Measurements from ENCODE around the gene FADS1. TPM values are rescaled to one million over a fixed set of nuclear protein-coding genes. Genes with fewer than 3 reads are reported as not detected.

FADS1 gene
- total and polyA plus RNA-seq, 2 of the 13 experiments (the other 11 are each of a cell fraction or from before 2014, with no cell fraction given) = 91.8 to 108 TPM

DNA sequence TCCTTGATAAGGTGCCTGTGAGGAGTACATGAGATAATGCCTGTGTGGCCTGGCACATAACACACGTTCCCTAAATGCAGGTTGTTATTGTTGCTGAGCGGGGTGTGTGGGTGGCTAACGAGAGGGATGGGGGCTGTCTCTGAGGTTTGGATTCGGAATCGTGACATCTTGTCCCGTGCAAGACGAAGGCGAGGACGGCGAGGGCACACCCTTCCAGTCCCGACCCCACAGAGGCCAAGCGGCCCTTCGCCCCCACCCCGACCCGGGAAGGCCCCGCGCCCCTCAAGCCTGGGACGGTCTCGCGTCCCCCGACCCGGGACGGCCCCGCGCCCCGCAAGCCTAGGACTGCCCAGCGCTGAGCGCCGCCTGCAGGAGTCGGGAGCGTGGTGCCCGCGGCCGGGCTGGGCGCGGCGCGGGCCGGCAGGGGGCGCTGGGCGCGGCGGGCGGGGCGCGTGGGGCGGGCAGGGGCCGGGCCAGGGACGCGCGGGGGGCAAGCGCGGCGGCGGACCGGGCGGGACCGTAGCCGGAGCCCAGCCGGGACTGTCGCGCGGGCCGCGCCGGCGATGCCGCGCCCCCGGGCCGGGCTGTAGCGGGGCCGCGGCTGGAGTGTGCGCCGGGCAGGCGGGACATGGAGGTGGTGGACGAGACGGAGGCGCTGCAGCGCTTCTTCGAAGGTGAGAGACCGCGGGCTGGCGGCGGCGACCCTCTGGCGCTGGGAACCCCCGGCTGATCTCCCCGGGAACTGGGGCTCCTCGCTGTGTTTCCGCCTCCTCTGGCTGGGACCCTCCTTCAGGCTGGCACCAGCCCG is 64.5 kb downstream of the FADS1 start, which contains the start of gene MYRF (continued):
- TF ChIP-seq, protein P1, sequence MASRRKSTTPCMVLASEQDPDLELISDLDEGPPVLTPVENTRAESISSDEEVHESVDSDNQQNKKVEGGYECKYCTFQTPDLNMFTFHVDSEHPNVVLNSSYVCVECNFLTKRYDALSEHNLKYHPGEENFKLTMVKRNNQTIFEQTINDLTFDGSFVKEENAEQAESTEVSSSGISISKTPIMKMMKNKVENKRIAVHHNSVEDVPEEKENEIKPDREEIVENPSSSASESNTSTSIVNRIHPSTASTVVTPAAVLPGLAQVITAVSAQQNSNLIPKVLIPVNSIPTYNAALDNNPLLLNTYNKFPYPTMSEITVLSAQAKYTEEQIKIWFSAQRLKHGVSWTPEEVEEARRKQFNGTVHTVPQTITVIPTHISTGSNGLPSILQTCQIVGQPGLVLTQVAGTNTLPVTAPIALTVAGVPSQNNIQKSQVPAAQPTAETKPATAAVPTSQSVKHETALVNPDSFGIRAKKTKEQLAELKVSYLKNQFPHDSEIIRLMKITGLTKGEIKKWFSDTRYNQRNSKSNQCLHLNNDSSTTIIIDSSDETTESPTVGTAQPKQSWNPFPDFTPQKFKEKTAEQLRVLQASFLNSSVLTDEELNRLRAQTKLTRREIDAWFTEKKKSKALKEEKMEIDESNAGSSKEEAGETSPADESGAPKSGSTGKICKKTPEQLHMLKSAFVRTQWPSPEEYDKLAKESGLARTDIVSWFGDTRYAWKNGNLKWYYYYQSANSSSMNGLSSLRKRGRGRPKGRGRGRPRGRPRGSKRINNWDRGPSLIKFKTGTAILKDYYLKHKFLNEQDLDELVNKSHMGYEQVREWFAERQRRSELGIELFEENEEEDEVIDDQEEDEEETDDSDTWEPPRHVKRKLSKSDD (CRISPR knock-in tag; IDR thresholded peaks at IDR 0.05; ENCODE audit: low read depth) = peak; percentile 46; the same call in 1 of the 2 replicates
- TF ChIP-seq, protein P2, sequence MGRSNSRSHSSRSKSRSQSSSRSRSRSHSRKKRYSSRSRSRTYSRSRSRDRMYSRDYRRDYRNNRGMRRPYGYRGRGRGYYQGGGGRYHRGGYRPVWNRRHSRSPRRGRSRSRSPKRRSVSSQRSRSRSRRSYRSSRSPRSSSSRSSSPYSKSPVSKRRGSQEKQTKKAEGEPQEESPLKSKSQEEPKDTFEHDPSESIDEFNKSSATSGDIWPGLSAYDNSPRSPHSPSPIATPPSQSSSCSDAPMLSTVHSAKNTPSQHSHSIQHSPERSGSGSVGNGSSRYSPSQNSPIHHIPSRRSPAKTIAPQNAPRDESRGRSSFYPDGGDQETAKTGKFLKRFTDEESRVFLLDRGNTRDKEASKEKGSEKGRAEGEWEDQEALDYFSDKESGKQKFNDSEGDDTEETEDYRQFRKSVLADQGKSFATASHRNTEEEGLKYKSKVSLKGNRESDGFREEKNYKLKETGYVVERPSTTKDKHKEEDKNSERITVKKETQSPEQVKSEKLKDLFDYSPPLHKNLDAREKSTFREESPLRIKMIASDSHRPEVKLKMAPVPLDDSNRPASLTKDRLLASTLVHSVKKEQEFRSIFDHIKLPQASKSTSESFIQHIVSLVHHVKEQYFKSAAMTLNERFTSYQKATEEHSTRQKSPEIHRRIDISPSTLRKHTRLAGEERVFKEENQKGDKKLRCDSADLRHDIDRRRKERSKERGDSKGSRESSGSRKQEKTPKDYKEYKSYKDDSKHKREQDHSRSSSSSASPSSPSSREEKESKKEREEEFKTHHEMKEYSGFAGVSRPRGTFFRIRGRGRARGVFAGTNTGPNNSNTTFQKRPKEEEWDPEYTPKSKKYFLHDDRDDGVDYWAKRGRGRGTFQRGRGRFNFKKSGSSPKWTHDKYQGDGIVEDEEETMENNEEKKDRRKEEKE (IDR thresholded peaks at IDR 0.05) = no peak
- TF ChIP-seq, protein P3, sequence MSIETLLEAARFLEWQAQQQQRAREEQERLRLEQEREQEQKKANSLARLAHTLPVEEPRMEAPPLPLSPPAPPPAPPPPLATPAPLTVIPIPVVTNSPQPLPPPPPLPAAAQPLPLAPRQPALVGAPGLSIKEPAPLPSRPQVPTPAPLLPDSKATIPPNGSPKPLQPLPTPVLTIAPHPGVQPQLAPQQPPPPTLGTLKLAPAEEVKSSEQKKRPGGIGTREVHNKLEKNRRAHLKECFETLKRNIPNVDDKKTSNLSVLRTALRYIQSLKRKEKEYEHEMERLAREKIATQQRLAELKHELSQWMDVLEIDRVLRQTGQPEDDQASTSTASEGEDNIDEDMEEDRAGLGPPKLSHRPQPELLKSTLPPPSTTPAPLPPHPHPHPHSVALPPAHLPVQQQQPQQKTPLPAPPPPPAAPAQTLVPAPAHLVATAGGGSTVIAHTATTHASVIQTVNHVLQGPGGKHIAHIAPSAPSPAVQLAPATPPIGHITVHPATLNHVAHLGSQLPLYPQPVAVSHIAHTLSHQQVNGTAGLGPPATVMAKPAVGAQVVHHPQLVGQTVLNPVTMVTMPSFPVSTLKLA (IDR thresholded peaks at IDR 0.05) = no peak
- no peak for TF ChIP-seq HOXA3 (CRISPR knock-in tag; IDR thresholded peaks at IDR 0.05)
- TF ChIP-seq YEATS4 (CRISPR knock-in tag; IDR thresholded peaks at IDR 0.05; ENCODE audit: borderline replicate concordance) = no peak
- TF ChIP-seq STAG1 (CRISPR knock-in tag; IDR thresholded peaks at IDR 0.05) = peak; percentile 29; the same call in 1 of the 2 replicates
- no peak for TF ChIP-seq ZNF251 (CRISPR knock-in tag; IDR thresholded peaks at IDR 0.05)
- TF ChIP-seq, protein P4, sequence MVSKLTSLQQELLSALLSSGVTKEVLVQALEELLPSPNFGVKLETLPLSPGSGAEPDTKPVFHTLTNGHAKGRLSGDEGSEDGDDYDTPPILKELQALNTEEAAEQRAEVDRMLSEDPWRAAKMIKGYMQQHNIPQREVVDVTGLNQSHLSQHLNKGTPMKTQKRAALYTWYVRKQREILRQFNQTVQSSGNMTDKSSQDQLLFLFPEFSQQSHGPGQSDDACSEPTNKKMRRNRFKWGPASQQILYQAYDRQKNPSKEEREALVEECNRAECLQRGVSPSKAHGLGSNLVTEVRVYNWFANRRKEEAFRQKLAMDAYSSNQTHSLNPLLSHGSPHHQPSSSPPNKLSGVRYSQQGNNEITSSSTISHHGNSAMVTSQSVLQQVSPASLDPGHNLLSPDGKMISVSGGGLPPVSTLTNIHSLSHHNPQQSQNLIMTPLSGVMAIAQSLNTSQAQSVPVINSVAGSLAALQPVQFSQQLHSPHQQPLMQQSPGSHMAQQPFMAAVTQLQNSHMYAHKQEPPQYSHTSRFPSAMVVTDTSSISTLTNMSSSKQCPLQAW (CRISPR knock-in tag; IDR thresholded peaks at IDR 0.05) = 0 out of 2 replicates have a peak, but pooled peaks have one; percentile 40
- TF ChIP-seq ZNF577 (CRISPR knock-in tag; IDR thresholded peaks at IDR 0.05; ENCODE audit: borderline replicate concordance, low read depth) = no peak
- no peak for TF ChIP-seq RARA (CRISPR knock-in tag; IDR thresholded peaks at IDR 0.05)
- no peak for TF ChIP-seq ZFY (CRISPR knock-in tag; IDR thresholded peaks at IDR 0.05)
- no peak for TF ChIP-seq MED8 (CRISPR knock-in tag; IDR thresholded peaks at IDR 0.05; ENCODE audit: insufficient replicate concordance)
- no peak for TF ChIP-seq MYC (CRISPR knock-in tag; IDR thresholded peaks at IDR 0.05; ENCODE audit: borderline replicate concordance)
- TF ChIP-seq PRMT3 (CRISPR knock-in tag; IDR thresholded peaks at IDR 0.05; ENCODE audit: borderline replicate concordance, low read depth) = no peak
- TF ChIP-seq SP2 (CRISPR knock-in tag; IDR thresholded peaks at IDR 0.05) = no peak
- TF ChIP-seq MTF2 (CRISPR knock-in tag; IDR thresholded peaks at IDR 0.05; ENCODE audit: borderline replicate concordance) = no peak
- no peak for TF ChIP-seq ZNF350 (CRISPR knock-in tag; IDR thresholded peaks at IDR 0.05; ENCODE audit: borderline replicate concordance, low read depth)
- TF ChIP-seq NR2F2 (IDR thresholded peaks at IDR 0.05; ENCODE audit: borderline replicate concordance, low read depth) = no peak
- no peak for TF ChIP-seq ZNF547 (CRISPR knock-in tag; IDR thresholded peaks at IDR 0.05)
- TF ChIP-seq ZNF496 (CRISPR knock-in tag; IDR thresholded peaks at IDR 0.05; ENCODE audit: insufficient replicate concordance) = no peak
- no peak for TF ChIP-seq ZFP1 (CRISPR knock-in tag; IDR thresholded peaks at IDR 0.05)

All from HepG2 (cell line).